Astrocyte of the spinal cord (primary cell): Measurements from ENCODE around the gene CAMK2G.
"Not testable (repeated sequence)": the region's sequence is repeated elsewhere in the genome, so short reads cannot be mapped to it uniquely, and the experiment has no call there.

Experiments
- DNase-seq: peaks from one replicate; pipeline ENCODE4 v3.0.0; 2011; ENCODE audit warnings: low read depth, low spot score
- H3K4me3 ChIP-seq: 2 replicates; pipeline ENCODE4 v1.5.1; 2011; ENCODE audit warnings: low read depth, mild to moderate bottlenecking, low read length, moderate library complexity
- CTCF ChIP-seq: IDR thresholded peaks from 2 replicates; pipeline ENCODE4 v1.5.1; 2012; ENCODE audit warnings: low read depth, mild to moderate bottlenecking, low read length, inconsistent platforms
- in situ Hi-C: cut with HindIII; loops from 2 replicates; pipeline ENCODE4 v1.10.0; 2017; ENCODE audit warnings: low sequenced_read_pairs

The CAMK2G gene

GRCh38 chr10:73894245-73894971, 20.1 kb upstream of the CAMK2G start:
- DNase-seq: peak; percentile 97
- TF ChIP-seq CTCF: no peak
- H3K4me3 ChIP-seq: no peak overlapping the region
- in situ Hi-C loops: no loop called here

GRCh38 chr10:73893426-73893825, 19.1 kb upstream of the CAMK2G start:
- TF ChIP-seq CTCF: no peak

DNA sequence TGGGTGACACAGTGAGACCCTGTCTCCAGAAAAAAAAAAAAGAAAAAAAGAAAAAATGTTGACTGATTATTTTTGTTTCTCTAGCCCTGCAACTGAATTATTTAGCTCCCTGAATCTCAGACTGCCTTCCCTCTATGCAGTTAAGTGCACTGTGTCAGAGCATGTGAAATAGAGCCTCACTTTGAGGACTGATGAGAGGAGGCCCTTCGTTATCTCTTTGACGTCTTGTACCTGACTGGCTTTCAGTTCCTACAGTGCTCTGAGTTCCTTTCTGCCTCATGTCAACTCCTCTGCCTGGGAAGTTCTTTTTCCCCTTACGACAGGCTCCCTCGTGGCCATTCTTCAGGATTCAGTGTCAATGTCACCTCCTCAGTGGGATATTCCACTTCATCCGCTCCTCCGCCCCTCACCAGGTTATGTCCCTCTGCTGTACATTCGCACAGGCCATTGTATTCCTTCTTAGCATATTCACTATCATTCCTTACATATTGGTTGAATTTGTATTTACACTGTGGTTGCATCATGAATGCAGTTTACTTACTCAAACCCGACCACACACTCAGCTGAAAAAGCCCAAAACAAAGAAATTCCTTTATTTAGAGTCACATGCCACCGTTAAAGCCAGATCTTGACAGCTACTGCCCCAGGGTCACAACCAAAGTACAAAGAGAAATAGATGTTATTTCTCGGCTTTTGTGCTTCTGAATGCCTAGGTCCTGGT, 18.1 kb upstream of the CAMK2G start:
- in situ Hi-C loops: no loop called here
- no peak for TF ChIP-seq CTCF
- H3K4me3 ChIP-seq: no peak overlapping the region
- peak; percentile 64 for DNase-seq

More at GRCh38 chr10:73893426-73893825, 19.1 kb upstream of the CAMK2G start:
- no peak for DNase-seq
- in situ Hi-C loops: no loop called here
- no peak overlapping the region for H3K4me3 ChIP-seq

DNA sequence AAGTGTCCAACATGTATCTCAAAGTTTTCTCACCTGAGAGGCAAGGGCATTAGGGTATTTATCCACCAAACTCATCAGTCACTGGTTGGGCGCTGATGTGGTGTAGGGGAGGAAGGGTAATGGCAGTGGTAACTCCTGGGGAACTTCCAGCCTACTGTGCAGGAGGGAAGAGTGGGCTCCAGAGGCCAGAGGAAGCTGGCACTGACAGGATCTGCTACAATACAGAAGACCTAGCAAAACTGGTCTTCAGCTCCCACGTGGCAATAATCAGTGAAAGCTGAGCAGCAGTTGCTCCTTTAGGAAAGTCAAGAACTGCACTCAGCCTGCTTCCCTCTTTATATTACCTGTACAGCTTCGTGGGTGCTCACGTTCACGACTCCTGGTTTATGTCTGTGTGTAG, 17.2 kb upstream of the CAMK2G start:
- no peak overlapping the region for H3K4me3 ChIP-seq
- DNase-seq: no peak
- no peak for TF ChIP-seq CTCF
- in situ Hi-C loops: no loop called here

GRCh38 chr10:73890830-73891229, 16.5 kb upstream of the CAMK2G start:
- H3K4me3 ChIP-seq, in situ Hi-C loops, DNase-seq: not testable (repeated sequence)

- no peak for TF ChIP-seq CTCF
- in situ Hi-C loops: no loop called here
- DNase-seq: no peak
- no peak overlapping the region for H3K4me3 ChIP-seq
Observed at GRCh38 chr10:73890261-73890660, 15.9 kb upstream of the CAMK2G start.

GRCh38 chr10:73889416-73889815, 15.1 kb upstream of the CAMK2G start:
- H3K4me3 ChIP-seq, in situ Hi-C loops, DNase-seq: not testable (repeated sequence)
